HL-60 (cell line): ENCODE data around the gene PKD1.

Experiments used
- DNase-seq, 2 experiments: peaks; one replicate each; pipeline ENCODE4 v3.0.0-alpha.2; 2010 to 2020; ENCODE audit warnings: low read depth in 1 of 2, low spot score in 1 of 2
- H3K27ac ChIP-seq: fragments of 250-450 bp; sonication (Bioruptor Pico); replicated peaks from 2 replicates; pipeline ENCODE4 v1.5.1; 2020; ENCODE audit warnings: mild to moderate bottlenecking, moderate library complexity
- H3K27me3 ChIP-seq: fragments of 250-450 bp; sonication (Bioruptor Pico); 2 replicates; pipeline ENCODE4 v1.5.1; 2021; ENCODE audit warnings: mild to moderate bottlenecking, moderate library complexity; ENCODE audit not compliant: insufficient read depth, poor library complexity, severe bottlenecking
- H3K4me3 ChIP-seq: replicated peaks from 2 replicates; pipeline ENCODE4 v1.5.1; 2011; ENCODE audit warnings: mild to moderate bottlenecking, control low read depth, low read length; ENCODE audit not compliant: insufficient read depth
- GABPA ChIP-seq: IDR thresholded peaks from 2 replicates; pipeline ENCODE4 v1.6.1; 2012; ENCODE audit warnings: low read depth
- POLR2AphosphoS5 ChIP-seq: IDR thresholded peaks from 2 replicates; pipeline ENCODE4 v1.6.1; 2012; ENCODE audit warnings: low read depth
- SPI1 ChIP-seq: IDR thresholded peaks from 2 replicates; pipeline ENCODE4 v1.6.1; 2012; ENCODE audit warnings: low read depth, mild to moderate bottlenecking, borderline replicate concordance
- TF ChIP-seq, protein P1 (sequence below): IDR thresholded peaks from one replicate; pipeline ENCODE4 v1.5.1; 2011; ENCODE audit warnings: low read length, control low read depth, inconsistent platforms; ENCODE audit not compliant: insufficient read depth
- TF ChIP-seq, protein P2 (sequence below): IDR thresholded peaks from 2 replicates; pipeline ENCODE4 v1.6.1; 2012; ENCODE audit warnings: low read depth; ENCODE audit not compliant: insufficient replicate concordance

PKD1 gene

DNA sequence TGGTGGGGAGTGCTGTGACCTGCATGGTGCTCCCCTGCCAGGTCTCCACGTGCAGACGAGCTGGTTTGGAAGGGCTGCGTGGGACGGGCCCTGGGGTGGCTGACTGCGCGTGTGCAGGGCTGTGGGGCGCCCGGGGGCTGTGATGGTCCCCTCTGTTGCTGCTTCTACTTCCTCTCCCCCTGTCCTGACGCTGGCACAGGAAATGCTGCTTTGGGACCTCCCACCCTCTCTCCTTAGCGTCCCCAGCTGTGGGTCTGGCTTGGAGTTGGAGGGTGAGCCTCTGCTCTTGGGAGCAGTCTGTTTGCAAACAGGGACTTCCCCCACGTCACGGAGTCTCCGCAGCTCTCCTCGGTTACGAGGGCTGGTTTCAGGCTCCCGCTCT, 52.7 kb downstream of the PKD1 start:
- H3K27me3 ChIP-seq, result no peaks in the 10 kb centered on the region
- H3K27ac ChIP-seq, result no peak overlapping the region
- no peak overlapping the region for H3K4me3 ChIP-seq
- DNase-seq, result no peak
- TF ChIP-seq GABPA, result no peak
- TF ChIP-seq, protein P1, sequence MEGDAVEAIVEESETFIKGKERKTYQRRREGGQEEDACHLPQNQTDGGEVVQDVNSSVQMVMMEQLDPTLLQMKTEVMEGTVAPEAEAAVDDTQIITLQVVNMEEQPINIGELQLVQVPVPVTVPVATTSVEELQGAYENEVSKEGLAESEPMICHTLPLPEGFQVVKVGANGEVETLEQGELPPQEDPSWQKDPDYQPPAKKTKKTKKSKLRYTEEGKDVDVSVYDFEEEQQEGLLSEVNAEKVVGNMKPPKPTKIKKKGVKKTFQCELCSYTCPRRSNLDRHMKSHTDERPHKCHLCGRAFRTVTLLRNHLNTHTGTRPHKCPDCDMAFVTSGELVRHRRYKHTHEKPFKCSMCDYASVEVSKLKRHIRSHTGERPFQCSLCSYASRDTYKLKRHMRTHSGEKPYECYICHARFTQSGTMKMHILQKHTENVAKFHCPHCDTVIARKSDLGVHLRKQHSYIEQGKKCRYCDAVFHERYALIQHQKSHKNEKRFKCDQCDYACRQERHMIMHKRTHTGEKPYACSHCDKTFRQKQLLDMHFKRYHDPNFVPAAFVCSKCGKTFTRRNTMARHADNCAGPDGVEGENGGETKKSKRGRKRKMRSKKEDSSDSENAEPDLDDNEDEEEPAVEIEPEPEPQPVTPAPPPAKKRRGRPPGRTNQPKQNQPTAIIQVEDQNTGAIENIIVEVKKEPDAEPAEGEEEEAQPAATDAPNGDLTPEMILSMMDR, result no peak
- TF ChIP-seq POLR2AphosphoS5, result no peak
- TF ChIP-seq SPI1, result no peak
- TF ChIP-seq, protein P2, sequence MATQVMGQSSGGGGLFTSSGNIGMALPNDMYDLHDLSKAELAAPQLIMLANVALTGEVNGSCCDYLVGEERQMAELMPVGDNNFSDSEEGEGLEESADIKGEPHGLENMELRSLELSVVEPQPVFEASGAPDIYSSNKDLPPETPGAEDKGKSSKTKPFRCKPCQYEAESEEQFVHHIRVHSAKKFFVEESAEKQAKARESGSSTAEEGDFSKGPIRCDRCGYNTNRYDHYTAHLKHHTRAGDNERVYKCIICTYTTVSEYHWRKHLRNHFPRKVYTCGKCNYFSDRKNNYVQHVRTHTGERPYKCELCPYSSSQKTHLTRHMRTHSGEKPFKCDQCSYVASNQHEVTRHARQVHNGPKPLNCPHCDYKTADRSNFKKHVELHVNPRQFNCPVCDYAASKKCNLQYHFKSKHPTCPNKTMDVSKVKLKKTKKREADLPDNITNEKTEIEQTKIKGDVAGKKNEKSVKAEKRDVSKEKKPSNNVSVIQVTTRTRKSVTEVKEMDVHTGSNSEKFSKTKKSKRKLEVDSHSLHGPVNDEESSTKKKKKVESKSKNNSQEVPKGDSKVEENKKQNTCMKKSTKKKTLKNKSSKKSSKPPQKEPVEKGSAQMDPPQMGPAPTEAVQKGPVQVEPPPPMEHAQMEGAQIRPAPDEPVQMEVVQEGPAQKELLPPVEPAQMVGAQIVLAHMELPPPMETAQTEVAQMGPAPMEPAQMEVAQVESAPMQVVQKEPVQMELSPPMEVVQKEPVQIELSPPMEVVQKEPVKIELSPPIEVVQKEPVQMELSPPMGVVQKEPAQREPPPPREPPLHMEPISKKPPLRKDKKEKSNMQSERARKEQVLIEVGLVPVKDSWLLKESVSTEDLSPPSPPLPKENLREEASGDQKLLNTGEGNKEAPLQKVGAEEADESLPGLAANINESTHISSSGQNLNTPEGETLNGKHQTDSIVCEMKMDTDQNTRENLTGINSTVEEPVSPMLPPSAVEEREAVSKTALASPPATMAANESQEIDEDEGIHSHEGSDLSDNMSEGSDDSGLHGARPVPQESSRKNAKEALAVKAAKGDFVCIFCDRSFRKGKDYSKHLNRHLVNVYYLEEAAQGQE, result no peak

DNA sequence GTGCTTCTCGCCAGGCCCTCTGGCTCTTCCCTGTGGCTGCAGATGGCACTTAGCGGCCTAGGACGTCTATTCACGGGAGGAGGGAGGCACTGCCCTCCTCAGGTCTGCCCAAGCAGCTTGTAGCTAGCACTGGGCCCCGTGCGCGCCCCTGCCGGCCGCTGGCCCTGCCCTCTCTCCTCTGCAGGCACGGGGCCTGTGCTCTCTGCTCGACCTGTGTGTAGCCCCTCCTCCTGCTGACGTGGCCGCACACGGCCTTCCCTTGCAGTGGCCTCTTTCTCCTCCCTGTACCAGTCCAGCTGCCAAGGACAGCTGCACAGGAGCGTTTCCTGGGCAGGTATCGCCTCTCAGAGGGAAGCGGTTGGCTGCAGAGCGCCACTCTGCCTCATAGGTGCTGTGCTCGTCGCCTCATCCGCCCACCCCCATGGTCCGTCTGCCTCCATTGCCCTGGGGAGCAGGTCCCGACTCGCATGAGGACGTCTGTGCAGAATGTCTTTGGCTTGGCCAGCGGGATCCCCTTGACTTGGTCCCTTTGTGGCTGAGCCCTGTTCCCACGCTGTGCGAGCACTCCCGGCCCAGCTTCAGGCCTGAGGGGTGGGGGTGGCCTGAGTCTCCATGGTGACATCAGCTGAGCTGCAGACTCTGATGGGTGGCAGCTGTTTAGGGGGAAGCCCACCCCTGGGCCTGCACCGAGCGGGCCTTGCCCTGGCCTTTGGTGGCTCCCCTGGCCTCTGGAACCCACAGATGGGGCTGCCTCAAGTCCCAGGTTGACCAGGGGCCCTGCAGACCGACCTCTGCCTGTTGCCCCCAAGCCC, 53.3 kb downstream of the PKD1 start:
- no peak overlapping the region for H3K27ac ChIP-seq
- no peaks in the 10 kb centered on the region for H3K27me3 ChIP-seq
- TF ChIP-seq, protein P2, result no peak
- TF ChIP-seq, protein P1, result no peak
- no peak for TF ChIP-seq GABPA
- no peak for TF ChIP-seq POLR2AphosphoS5
- TF ChIP-seq SPI1, result no peak
- H3K4me3 ChIP-seq, result no peak overlapping the region
- no peak for DNase-seq

DNA sequence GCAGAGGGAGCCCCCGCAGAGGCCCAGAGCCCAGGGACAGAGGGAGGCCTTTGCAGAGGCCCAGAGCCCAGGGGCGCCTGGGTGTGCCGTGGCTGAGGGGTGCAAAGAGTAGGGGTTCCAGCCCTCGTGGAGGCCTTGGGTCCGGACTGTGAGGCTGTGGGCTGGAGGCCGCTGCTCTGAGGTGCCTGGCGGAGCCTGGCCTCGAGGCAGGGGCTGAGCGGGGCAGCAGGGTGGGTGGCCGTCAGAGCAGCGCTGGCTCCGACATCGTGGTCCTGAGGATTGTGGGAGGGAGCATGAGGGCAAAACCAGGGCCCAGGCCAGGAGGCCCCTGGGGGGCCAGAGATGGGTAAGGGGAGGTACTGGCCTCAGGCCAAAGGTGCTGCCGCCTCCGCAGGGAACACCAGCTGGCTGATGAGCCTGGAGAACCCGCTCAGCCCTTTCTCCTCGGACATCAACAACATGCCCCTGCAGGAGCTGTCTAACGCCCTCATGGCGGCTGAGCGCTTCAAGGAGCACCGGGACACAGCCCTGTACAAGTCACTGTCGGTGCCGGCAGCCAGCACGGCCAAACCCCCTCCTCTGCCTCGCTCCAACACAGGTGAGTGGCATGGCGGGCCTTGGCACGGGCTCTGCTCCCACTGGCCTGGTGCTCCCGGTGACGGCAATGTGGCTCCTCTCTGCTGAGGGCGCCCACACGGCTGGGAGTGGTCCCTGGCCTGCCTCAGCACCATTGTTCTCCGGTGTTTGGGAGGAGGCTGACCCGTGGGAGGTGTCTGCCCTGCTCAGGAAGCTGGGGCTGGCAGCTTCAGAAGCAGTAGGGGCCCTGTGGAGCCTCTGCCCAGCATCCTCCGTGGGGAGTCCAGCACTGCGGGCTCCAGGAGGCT, 54.3 kb downstream of the PKD1 start:
- DNase-seq, result no peak
- TF ChIP-seq, protein P2, result no peak
- TF ChIP-seq, protein P1, result no peak
- H3K4me3 ChIP-seq, result no peak overlapping the region
- H3K27ac ChIP-seq, result no peak overlapping the region
- H3K27me3 ChIP-seq, result no peaks in the 10 kb centered on the region
